ENCODE results near the gene CDK4.
"Not testable (repeated sequence)": the region's sequence is repeated elsewhere in the genome, so short reads cannot be mapped to it uniquely, and the experiment has no call there.

CDK4 gene

DNA sequence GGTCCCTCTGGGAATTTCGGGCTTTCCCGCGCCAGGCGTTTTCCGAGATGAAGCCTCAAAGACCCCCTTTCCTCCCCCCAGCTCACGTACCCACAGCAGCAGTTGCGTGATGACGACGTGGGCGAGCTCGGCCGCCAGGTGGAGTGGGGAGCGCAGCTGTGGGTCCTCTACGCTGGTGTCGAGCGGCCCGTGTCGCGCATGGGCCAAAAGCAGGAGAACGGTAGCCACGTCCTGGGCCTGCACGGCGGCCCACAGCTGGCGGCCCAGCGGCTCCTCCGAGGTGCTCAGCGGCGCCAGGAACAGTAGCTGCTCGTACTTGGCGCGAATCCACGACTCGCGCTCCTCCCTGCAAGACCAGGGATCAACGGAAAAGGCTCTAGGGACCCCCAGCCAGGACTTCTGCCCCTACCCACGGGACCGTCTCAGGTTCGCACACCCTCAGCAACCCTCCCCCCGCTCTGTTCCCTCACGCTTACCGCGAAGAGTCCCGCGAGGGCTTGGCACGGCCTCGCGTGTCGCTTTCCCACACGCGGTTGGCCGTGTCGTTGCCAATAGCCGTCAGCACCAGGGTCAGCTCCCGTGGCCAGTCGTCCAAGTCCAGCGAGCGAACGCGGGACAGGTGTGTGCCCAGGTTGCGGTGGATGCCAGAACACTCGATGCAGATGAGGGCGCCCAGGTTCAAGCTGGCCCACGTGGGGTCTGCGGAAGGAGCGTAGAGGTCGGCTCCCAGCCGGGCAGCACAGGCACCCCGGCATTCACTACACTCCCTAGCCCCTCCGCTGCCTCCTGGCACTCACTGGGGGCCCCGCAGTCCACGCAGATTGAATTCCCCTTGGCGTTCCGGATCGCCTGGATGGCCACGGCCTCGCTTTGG lies 25.0 kb downstream of the CDK4 start:
- peak in 2 of 56 donors; percentile 12 to 40 for DNase-seq

DNA sequence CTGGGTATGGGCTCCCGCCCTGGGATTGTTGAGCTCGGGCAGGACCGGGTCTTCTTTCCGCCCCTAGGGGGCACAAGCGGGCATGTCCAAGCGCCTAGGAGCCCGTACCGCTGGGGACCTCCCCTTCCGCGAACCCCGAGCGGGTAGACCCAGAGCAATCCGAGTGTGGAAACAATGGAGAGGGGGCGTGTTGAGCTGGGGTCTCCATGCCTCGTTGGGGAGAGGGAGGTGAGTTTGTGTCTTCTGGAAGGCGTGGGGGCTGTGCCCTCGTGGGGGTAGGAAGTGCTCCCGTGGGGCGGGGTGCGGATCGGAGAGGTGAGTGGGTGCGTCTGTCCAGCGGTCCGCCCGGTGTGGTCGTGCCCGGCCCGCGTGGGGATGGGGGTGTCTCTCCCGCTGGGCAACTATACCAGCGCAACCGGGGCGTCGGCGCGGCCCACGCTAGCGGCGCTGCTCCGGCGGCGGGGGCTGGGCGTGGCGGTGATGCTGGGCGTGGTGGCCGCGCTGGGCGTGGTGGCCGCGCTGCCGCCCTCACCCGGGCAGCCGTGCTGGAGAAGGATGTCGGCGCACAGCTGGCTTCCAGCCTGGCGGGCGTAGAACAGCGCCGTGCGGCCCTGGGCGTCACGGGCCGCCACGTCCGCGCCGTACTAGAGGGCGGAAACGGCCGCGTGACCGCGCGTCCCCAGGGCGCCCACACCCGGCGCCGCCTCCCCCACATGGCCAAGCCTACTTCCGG lies 25.8 kb downstream of the CDK4 start:
- peak in 45 of 56 donors; percentile 7 to 73 (median 32) for DNase-seq

DNA sequence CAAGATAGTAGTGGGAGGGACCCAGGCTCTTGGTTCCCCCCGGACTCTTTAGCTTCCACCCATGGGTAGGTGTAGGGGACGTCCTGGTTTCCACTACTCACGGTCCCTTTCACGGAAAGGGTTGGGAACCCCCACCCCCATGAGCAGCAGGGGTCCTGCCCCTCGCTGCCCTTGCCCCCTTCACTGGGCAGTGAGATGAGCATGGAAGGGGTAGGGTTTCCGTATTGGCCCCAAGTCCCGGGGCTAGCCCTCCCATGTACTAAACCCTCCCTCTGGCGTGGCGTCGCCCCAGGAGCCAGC lies 26.3 kb downstream of the CDK4 start:
- DNase-seq: no peak

DNA sequence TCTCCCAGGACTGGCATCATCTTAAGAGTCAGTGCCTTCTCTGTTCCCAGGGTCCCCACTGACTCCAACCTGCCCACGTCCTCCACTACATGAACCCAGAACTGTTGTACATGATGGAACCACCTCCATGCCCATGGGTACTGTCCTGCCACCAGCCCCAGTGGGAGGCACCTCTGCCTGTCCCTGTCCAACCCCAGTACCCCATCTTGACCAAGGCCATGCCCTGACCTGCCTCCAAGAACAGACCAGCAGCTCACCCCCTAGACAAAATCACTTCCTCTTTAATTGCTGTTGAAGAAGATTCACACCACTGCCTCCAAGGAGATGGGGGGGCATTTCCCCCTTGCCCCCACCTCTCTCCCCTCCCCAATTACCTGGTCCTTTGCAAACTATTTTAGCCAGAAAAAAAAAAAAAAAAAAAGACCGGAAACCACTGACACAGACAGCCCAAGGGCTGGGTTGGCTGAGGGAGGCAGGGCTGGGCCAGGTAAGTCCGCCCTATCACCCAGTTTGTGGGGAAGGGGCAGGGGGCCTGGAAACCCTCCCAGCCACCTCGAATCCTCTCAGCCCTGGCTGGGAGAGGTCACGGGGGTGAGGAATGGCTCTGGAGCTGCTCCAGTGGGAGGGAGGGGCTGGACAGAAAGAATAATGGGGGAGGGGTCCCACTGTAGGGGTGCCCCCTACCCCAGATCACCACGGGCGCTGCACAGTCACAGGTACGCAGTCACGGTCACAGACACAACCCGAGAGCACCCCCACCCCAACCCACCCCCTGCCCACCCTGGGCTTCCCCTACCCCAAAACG lies 27.0 kb downstream of the CDK4 start:
- no peak for DNase-seq

DNA sequence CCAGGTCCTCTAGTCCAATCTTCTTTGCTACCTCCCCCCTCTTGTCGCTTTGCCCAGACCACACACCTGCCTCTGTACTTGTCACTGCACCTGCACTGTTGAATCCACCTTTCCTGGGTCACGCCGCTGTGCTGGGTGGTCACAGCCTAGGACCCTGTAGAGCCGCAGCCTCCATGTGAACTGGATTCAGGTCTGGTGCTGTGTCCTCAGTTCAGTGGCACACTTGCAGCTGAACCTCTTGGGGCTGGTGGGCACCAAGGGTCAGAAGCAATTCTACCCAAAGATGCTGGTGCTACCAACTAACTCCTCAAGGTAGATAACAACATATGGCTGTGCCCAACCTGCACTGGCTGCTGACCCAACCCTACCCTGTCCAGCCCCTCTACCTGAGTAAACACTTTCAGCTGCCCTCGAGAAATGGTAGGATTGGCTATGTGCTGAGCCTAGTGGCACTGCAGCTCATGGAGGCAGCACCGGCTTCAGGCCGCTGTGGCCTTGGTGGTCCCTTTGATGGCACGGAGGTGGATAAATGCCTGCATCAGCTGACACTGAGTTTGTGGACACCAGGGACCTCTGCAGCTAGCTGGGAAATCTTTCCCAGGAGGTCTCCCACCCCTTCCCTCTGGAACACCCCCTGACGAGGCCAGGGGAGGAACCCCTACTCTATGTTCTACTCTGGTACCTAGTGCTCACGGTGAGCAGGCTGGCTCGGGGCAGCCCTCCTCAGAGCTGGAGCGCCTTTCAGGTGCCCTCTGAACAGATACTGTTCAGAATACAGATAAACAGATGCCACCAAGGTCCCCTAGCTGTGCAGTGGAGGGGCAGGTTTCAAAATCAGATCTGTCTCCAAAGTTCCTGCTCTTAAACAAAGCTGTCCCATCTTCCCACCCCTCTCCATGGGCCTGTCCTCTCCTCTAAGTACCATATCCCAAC lies 27.8 kb downstream of the CDK4 start:
- no peak for DNase-seq

DNA sequence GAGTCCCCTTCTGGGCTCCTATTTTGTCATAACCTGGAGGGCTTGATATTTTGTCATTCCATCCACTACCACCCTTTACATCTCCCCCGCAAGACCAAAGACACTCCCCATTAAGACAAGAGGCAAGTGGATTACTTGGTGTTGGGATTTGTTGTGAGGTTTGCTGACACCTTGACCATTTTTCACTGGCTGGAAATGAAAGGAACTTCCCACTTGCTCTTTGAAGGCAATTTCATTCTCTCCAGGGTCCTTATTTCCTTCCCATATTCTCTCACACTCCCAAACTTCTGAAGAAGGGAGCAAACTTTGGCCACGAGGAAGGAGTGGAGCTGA lies 28.5 kb downstream of the CDK4 start:
- DNase-seq: no peak

DNA sequence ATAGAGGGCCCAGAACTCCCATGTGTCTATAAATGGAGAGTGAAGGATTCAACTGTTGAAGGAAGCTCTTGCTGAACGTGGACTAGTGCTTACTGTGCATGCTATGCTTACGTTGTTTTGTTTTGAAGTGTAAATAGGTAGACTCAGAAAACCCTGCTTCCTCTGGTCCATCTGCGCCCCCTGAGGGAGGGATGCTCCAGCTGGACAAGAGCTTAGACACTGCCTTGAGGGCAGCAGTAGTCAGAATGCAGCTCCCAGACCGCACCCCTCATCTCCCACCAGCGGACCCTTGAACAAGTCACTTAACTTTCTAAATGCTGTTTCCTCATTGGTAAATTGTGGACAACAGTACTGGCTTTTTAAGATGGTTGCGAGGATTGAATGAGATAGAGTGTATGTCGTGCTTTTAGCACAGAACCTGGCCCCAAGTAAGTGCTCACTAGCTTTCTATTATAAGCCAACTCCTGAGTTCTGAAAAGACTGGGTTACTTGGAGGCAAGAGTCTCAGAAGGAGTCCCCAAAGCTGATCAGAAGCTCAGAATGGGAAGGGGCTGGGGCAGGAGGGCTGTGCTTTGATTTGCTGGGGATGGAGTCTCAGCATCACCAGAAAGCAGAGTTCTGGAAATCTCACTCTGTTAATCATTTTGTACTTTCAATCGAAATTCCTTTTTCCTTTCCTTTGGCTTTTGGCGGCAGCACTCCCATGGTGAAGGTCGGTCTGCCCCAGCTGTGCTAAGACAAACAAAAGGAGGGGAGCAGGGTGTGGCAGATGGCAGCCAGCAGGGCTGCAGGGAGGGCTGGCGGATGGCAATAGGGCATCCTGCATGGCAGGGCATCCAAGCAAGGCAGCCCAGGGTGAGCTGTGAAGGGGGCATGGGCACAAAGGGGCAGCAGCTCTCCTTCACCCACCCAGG lies 29.1 kb downstream of the CDK4 start:
- no peak for DNase-seq

DNA sequence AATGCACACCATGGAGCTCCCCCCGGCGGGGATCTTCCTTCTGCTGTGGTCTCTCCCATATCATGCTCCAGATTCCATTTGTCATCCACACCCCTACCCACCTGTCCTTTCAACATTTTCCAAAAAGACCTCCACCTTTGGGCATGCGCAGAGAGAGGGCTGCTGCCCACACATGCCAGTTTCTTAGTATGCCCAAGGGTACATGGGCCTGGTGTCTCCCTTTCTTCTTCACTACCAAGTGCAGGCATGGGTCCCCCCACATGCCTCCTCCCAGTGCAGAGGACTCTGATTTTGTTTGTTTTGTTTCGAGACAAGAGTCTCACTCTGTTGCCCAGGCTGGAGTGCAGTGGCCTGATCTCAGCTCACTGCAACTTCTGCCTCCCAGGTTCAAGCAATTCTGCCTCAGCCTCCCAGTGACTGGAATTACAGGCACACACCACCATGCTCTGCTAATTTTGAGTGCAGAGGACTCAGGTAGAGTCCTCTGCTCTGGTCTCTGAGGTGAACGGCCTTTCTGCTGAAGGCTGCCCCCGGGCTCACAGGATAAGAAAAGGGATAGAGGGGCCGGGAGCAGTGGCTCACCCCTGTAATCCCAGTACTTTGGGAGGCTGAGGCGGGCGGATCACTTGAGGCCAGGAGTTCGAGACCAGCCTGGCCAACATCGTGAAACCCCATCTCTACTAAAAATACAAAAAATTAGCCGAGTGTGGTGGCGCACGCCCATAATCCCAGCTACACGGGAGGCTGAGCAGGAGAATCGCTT lies 30.1 kb downstream of the CDK4 start:
- DNase-seq: not testable (repeated sequence)

DNA sequence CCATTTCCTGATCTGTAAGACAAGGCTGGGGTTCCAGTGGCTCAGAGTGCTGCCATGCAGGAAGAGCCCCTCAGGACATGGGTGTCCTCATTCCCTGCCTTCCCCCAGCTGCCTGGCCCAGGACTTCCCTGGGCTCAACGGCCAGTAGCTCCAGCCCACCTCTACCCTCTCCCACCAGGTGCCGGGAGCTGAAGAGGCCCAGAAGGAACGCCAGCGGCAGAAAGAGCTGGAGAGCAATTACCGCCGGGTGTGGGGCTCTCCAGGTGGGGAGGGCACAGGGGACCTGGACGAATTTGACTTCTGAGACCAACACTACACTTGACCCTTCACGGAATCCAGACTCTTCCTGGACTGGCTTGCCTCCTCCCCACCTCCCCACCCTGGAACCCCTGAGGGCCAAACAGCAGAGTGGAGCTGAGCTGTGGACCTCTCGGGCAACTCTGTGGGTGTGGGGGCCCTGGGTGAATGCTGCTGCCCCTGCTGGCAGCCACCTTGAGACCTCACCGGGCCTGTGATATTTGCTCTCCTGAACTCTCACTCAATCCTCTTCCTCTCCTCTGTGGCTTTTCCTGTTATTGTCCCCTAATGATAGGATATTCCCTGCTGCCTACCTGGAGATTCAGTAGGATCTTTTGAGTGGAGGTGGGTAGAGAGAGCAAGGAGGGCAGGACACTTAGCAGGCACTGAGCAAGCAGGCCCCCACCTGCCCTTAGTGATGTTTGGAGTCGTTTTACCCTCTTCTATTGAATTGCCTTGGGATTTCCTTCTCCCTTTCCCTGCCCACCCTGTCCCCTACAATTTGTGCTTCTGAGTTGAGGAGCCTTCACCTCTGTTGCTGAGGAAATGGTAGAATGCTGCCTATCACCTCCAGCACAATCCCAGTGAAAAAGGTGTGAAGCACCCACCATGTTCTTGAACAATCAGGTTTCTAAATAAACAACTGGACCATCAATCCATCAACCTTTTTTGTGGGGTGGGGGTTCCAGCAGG lies 31.2 kb downstream of the CDK4 start:
- no peak for DNase-seq

DNA sequence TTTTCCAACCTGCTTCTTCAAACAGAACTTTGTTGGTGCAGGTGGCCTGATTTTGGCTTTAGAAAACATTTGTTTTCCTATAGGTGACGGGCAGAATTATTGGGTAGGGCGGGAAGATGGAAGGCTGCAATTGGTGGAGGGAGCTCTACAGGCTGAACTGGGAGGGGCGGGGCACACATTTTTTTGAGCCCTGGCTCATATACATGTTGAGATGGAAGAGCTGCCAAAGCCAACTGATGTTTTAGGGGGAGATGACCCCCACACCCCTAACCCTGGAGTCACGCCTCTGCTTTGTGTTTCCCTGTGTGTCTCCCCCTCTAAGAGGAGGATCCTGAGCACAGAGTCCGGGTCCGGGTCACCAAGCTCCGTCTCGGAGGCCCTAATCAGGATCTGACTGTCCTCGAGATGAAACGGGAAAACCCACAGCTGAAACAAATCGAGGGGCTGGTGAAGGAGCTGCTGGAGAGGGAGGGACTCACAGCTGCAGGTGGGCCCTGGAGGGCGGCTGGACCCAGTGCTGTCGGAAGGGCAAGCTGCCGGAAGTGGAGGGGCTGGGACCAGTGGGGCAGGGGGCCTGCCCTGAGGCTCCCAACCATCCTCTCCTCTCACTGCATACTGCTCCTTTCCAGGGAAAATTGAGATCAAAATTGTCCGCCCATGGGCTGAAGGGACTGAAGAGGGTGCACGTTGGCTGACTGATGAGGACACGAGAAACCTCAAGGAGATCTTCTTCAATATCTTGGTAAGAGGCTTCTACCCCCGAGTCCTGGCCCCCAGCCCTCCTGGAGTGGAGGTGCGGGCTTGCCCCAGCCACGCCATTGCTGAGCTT lies 32.1 kb downstream of the CDK4 start:
- no peak for DNase-seq

DNA sequence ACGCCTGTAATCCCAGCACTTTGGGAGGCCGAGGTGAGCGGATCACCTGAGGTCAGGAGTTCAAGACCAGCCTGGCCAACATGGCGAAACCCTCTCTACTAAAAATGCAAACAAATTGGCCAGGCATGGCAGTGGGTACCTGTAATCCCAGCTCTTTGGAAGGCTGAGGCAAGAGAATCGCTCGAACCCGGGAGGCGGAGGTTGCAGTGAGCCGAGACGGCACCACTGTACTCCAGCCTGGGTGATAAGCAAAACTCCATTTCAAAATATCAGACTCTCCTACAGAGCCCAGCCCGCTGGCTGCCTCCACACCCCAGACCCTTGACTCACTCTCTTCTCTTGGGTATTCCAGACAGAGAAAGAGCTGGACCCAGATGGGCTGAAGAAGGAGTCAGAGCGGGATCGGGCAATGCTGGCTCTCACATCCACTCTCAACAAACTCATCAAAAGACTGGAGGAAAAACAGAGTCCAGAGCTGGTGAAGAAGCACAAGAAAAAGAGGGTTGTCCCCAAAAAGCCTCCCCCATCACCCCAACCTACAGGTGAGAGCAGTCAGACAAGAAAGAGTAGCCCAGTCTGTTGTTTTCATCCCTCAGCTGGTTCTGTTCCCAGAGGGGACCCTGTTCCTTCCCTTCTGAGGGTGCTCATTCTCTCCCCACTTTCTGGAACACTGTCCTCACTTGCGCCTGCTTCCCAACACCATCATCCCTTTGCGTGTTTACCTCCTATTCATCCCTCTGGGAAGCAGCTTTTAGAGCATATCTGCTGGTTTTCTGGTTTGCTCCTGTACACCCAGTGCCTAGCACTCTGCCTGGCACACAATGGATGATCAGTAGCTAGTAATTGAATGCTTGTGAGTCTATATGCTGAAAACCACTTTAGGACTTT lies 33.2 kb downstream of the CDK4 start:
- no peak for DNase-seq

DNA sequence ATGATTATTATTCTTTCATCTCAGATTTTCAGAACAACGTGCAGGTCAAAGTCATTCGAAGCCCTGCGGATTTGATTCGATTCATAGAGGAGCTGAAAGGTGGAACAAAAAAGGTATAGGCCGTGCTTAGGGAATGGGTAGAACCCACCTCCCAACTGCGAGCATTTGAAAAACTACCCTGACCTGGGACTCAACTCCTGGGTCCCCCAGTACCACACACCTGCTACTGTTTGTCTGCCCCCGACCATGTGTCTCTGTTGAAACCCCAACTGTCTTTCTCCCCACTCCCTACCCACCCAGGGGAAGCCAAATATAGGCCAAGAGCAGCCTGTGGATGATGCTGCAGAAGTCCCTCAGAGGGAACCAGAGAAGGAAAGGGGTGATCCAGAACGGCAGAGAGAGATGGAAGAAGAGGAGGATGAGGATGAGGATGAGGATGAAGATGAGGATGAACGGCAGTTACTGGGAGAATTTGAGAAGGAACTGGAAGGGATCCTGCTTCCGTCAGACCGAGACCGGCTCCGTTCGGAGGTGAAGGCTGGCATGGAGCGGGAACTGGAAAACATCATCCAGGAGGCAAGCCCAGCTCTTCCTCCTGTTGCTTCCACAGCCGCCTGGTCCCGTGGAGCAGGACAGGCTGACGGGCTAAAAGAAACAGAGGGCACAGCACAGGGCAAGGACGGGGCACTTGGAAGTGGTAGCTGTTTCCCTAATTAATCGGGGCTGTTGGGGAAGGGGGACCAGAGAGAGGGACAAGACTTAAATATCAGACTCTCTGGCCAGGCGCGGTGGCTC lies 34.1 kb downstream of the CDK4 start:
- no peak for DNase-seq

DNA sequence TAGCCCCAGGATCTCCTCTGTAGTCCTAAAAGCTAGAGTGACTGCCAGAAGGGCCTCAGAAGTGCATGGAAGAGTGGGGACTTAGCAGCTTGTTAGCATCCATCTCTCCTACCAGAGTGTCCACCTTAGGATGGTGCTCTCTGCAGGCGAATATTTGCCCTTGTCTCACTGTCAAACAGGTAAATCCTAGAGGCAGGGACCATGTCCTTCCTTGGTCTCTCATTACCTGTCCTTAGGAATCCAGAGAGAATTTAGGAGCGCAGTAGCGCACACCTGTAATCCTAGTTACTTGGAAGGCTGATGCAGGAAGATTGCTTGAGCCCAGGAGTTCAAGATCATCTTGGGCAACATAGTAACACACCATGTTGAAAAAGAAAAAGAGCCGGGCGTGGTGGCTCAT lies 35.0 kb downstream of the CDK4 start:
- no peak for DNase-seq

DNA sequence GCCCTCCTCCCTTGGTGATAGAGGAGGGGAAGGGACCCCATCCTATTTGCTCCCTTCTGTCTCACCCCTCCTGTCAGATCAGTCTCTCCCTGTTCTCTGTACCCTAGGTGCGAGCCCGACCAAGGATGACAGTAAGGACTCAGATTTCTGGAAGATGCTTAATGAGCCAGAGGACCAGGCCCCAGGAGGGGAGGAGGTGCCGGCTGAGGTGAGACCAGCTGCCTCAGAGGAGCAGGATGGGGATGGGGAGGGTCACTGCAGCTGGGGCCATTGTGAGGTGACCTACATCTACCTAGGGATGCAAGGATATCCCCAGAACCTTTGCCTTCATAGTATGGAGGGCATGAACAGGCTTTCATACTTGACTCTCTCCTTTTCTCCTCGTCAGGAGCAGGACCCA lies 35.8 kb downstream of the CDK4 start:
- no peak for DNase-seq

DNA sequence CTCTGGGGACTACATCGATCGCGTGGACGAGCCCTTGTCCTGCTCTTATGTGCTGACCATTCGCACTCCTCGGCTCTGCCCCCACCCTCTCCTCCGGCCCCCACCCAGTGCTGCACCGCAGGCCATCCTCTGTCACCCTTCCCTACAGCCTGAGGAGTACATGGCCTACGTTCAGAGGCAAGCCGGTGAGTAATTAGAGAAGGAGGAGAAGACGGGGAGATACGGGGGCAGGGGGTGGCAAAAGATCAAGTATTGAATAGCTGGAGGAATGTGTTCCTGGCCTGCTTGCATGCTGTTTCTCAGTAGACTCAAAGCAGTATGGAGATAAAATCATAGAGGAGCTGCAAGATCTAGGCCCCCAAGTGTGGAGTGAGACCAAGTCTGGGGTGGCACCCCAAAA lies 36.3 kb downstream of the CDK4 start:
- no peak for DNase-seq

Data from nucleus accumbens (tissue), 56 donors.